A172 (cell line): ENCODE results near the gene SMIM45.

Source experiments
- DNase-seq: peaks from one replicate; pipeline ENCODE4 v3.0.0-alpha.2; 2015; ENCODE audit warnings: low spot score

SMIM45 gene

GRCh38 chr22:41951898-41952474 lies at the start of gene SMIM45:
Gene SMIM45, plus strand, starts transcription at chr22:41952150.
- no peak for DNase-seq

GRCh38 chr22:41902932-41903421 lies 49.0 kb upstream of the SMIM45 start:
- DNase-seq: no peak

- DNase-seq: no peak
Observed at GRCh38 chr22:41904450-41905410, 47.2 kb upstream of the SMIM45 start.

GRCh38 chr22:41905411-41906202 lies 46.3 kb upstream of the SMIM45 start:
- no peak for DNase-seq

- no peak for DNase-seq
Observed at GRCh38 chr22:41906822-41907221, 45.1 kb upstream of the SMIM45 start.

- DNase-seq: no peak
Observed at GRCh38 chr22:41907436-41908401, 44.2 kb upstream of the SMIM45 start.

- DNase-seq: no peak
Observed at GRCh38 chr22:41908411-41909309, 43.3 kb upstream of the SMIM45 start.

DNA sequence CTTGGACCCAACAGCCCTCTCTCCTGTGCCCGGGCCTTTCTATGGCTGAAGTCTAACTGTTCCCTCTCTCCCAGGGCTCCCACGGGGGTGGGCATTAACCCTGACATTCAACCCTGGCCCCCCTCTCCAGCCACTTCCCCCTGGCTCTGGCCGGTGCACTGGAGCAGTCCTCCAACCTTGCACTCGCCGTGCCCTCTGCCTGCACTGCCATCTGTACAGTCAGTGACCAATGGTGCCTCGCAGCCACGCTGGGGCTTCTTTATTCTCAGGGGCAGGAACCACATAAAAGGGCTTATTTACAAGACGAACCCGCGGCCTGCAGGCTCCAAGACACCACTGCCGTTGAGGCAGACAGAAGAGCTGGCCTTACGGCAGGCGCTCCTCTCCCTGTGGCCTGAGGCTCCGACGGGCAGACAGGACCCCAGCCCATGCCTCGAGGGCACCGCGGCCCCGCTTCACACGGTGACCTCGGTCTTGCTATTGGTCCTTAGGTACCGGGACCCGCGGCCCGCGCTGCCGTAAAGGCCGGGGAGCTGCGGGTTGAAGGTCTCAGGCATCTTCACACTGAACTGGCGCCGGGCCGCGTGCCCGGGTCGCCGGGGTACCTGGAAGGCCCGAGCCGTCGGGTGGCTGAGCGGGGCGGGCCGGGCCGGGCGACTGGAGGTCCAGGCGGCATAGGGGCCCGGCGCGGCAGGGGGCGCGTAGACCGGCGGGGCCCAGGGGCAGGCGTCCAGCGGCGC lies 42.5 kb upstream of the SMIM45 start:
- no peak for DNase-seq

DNA sequence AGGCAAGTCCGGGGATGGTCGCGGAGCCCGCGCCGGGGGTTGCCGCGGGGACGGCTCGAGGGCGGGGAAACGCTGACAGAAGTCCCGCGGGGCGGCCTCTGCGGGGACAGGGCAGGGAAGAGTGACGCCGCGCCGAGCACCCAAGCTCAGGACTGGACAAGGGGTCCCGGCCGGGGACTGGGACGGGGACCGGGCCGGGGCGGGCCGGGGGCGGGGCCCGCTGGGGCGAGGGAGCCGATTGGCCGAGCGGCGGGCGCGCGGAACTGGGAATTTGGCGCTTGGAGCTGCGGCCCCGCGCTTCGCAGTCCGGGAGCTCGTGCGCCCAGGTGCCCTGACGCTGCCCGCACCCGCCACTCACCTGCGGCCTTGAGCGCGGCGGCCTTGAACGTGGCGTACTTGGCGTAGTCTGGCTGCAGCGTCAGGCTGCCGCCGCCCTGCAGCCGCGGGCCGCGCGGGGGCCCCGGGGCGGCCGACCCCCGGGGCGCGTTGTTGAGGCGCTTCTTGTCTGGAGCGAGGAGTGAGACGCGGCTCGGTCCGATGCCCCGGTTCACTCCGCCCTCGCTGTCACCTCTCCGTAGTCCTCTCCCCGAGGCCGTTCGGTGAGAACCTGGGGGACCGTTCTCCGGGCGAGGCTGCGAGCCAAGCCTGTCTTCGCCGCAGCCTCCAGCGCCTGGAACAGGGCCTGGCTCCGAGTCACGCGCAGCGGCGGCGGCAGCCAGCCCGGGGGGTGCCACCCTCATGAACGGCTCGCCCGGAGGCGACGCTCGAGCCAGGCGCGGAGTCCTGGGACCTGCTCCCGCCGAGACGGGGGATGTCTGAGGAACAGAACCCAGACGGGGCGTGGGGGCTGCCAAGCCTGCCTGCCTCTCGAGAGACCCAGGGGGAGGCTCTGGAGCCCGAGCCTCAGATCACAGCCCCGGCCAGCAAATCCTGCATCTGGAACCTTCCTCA lies 41.6 kb upstream of the SMIM45 start:
- no peak for DNase-seq

DNA sequence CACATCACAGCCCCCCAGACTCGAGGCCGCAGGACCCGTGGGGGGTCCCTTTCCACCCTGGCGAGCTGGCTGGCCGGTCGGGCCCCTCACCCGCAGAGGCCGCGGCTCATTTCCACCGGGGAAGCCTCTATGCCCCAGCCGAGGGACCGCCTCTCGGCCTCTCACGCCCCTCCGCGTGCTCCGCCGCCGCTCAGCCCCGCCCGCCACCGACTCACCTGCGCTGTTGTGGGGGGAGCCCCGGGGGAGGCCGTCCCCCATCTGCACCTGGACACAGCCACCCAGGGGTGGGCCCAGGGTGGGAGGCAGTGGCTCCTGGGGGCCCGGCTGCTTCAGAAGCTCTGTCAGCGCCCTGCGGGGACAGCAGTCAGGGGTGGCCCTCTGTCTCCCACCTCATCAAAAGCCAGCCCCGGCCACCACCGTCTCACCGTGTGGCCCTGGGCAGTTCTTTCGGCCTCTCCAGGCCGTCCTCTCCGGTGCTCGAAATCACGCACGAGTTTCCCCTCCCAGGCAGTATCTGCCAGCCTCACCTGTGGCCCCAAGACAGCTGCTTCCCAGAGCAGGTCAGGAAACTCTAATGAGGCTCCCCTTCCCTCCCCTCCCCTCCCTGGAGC lies 40.8 kb upstream of the SMIM45 start:
- no peak for DNase-seq

- no peak for DNase-seq
Observed at GRCh38 chr22:41912338-41913039, 39.5 kb upstream of the SMIM45 start.

DNA sequence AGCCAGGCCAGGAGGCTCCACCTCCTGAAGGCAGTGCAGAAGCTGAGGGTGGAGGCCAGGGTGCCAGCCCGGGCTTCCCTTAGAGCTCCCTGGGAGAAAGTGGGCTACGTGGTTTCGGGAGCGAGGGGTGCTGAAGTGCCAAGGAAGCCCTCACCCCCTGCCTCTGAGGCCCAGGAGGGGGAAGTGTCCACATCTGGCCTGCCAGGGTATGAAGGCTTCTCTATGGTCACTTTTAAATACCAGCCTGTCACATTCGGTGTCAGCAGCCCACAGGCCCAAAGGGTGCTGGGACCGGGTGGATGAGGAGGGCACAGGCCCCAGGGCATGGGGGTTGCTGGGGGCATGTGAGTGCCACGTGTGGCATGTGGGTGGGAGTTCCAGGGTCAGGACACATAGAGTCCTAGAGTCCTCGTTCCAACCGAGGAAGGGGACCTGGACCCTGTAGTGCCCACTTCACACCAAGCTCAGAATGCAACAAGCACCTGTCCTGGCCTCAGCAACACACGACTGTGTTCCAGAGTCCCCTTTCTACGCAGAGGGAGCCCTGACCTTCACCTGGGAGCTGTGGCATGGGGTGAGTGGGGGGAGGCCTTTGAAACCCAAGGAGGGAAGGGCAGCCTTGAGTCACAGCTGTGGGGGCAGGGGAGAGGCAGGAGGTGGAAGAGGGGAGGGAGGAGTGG lies 38.8 kb upstream of the SMIM45 start:
- DNase-seq: no peak

DNA sequence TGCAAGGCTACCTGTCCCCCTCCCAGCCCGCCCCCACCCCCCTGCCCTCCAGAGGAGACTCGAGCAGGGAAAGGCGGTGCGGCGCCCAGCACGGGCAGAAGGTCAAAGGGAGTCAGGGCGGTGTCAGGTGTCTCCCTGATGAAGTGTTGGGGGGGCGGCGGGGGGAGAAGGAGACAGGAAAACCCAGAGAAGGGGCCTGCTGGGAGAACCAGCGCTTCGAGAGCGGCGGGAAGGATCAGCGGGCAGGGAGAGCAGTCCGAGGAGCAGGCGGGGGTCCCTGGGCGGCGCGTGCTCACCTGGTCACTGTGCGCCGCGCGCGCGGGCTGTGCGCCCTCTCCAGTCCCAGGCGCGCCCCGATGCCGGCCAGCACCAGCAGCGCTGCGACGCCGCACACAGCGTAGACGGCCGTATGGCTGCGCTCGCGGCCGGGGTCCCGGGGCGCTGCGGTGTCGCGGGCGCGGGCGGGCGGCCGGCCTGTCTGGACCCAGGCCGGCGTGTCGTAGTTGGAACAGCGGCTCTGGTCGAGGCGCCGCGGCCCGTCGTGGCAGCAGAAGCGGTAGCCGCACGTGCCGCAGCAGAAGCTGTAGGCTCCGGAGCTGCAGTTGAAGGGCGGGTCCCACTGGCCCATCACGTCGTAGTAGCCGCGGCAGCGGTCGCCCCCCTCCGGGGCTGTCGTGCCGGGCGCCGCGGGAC lies 38.0 kb upstream of the SMIM45 start:
- no peak for DNase-seq

DNA sequence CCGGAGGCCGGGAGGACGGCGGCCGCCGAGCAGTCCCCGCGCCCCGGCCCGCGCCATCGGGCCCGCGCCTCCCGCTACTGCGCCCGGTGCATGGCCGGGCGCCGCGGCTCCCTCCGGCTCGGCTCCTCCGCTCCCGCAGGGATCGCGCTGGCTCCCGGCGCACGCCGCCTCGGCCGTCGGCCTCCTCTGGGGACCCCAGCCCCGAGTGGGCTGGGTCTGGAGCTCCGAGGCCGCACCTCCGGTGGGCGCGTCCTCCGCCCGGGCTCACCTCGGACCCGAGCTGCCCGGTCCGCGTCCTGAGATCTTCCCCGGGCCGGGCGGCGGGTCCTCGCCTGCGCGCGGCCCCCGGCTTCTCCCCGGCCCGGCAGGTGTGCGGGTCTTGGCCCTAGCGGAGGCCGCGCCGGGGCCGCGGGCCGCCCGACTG lies 37.3 kb upstream of the SMIM45 start:
- no peak for DNase-seq

- DNase-seq: no peak
Observed at GRCh38 chr22:41915035-41915785, 36.7 kb upstream of the SMIM45 start, which contains the start of gene SHISA8. Gene SHISA8, minus strand, starts transcription at chr22:41915074. Its CDS starts 407 bp downstream, at chr22:41914667.
